SK-N-SH (cell line): ENCODE results near the gene PDE2A. TPM values are rescaled to one million over a fixed set of nuclear protein-coding genes. Genes with fewer than 3 reads are reported as not detected.

Source experiments
- CTCF ChIA-PET: fragments of 300-600, 350-600 bp; formaldehyde crosslinking; extraction: SDS; loops from one replicate; lab custom pipeline; 2021; lab: Yijun Ruan, JAX
- POLR2A ChIA-PET: fragments of 350-600 bp; sonication (Branson Sonifier 250); formaldehyde crosslinking; extraction: SDS; loops from one replicate; lab custom pipeline; 2020; ENCODE audit warnings: antibody characterized with exemption, inconsistent platforms; lab: Yijun Ruan, JAX
- DNase-seq: peaks from one replicate; pipeline ENCODE4 v3.0.0; 2012
- H2AFZ ChIP-seq: fragments of 200-600 bp; sonication (generic); 2 replicates; pipeline ENCODE4 v1.8.1; 2016; ENCODE audit warnings: antibody characterized with exemption, mild to moderate bottlenecking, low read depth
- H3F3A ChIP-seq: fragments of 200-600 bp; sonication (generic); replicated peaks from 2 replicates; pipeline ENCODE3; 2016; ENCODE audit warnings: antibody characterized with exemption, mild to moderate bottlenecking; ENCODE audit not compliant: insufficient read depth
- H3K27ac ChIP-seq, 2 experiments: fragments of 200-500 bp in 1 of 2; fragments of 200-600 bp in 1 of 2; sonication (Bioruptor generic) in 1 of 2; sonication (generic), shearing (Covaris generic) in 1 of 2; 2 replicates each; pipeline versions ENCODE4 v1.5.1 to v1.6.1; 2014 to 2016; ENCODE audit warnings: low read depth in 2 of 2, inconsistent platforms in 1 of 2, low read length in 1 of 2, mild to moderate bottlenecking in 1 of 2, mixed read lengths in 1 of 2
- H3K27me3 ChIP-seq: fragments of 200-600 bp; sonication (generic), shearing (Covaris generic); 2 replicates; pipeline ENCODE4 v1.6.1; 2016; ENCODE audit warnings: mixed run types; ENCODE audit not compliant: insufficient read depth
- H3K36me3 ChIP-seq, 2 experiments: fragments of 200-500 bp in 1 of 2; fragments of 200-600 bp in 1 of 2; sonication (Bioruptor generic) in 1 of 2; sonication (generic) in 1 of 2; replicated peaks in 1 of 2; 2 replicates each; pipeline versions ENCODE3 to v1.5.1; 2014 to 2016; ENCODE audit warnings: low read length in 1 of 2, mild to moderate bottlenecking in 1 of 2; ENCODE audit not compliant: insufficient read depth in 2 of 2, control insufficient read depth in 1 of 2
- H3K4me1 ChIP-seq, 2 experiments: fragments of 200-500 bp in 1 of 2; fragments of 200-600 bp in 1 of 2; sonication (Bioruptor generic) in 1 of 2; sonication (generic), shearing (Covaris generic) in 1 of 2; 2 replicates each; pipeline versions ENCODE4 v1.5.1 to v1.6.1; 2014 to 2016; ENCODE audit warnings: low read depth in 1 of 2, low read length in 1 of 2, mixed run types in 1 of 2; ENCODE audit not compliant: insufficient read depth in 2 of 2, control insufficient read depth in 1 of 2
- H3K4me2 ChIP-seq: fragments of 200-600 bp; sonication (generic), shearing (Covaris generic); 2 replicates; pipeline ENCODE4 v1.6.1; 2017; ENCODE audit warnings: mixed run types
- H3K4me3 ChIP-seq, 2 experiments: fragments of 200-500 bp in 1 of 2; fragments of 200-600 bp in 1 of 2; sonication (Bioruptor generic) in 1 of 2; sonication (generic), shearing (Covaris generic) in 1 of 2; 2 replicates each; pipeline versions ENCODE4 v1.5.1 to v1.8.1; 2014 to 2016; ENCODE audit warnings: low read depth in 2 of 2, inconsistent platforms in 1 of 2, low read length in 1 of 2, mild to moderate bottlenecking in 1 of 2, mixed read lengths in 1 of 2, moderate library complexity in 1 of 2
- H3K79me2 ChIP-seq: fragments of 200-600 bp; sonication (generic); 2 replicates; pipeline ENCODE4 v1.8.1; 2017; ENCODE audit warnings: mild to moderate bottlenecking; ENCODE audit not compliant: insufficient read depth
- H3K9ac ChIP-seq: fragments of 200-600 bp; sonication (generic); 2 replicates; pipeline ENCODE4 v1.6.1; 2017; ENCODE audit warnings: mixed run types
- H3K9me2 ChIP-seq: fragments of 200-600 bp; sonication (generic); 2 replicates; pipeline ENCODE4 v1.6.1; 2017; ENCODE audit warnings: mixed run types
- H3K9me3 ChIP-seq: fragments of 200-600 bp; sonication (generic); 2 replicates; pipeline ENCODE4 v1.6.1; 2017; ENCODE audit warnings: mixed run types, mild to moderate bottlenecking, moderate library complexity
- H4K20me1 ChIP-seq: fragments of 200-600 bp; sonication (generic); 2 replicates; pipeline ENCODE4 v1.6.1; 2017; ENCODE audit warnings: mild to moderate bottlenecking, mixed run types; ENCODE audit not compliant: insufficient read depth
- CTCF ChIP-seq: fragments of 200-600 bp; sonication (generic); IDR thresholded peaks from 2 replicates; pipeline ENCODE4 v1.6.1; 2017; ENCODE audit warnings: antibody characterized with exemption, mild to moderate bottlenecking, moderate library complexity
- EP300 ChIP-seq, 2 experiments: IDR thresholded peaks; 2 replicates each; pipeline versions ENCODE4 v1.4.0 to v1.6.1; 2012; ENCODE audit warnings: borderline replicate concordance in 1 of 2, low read depth in 1 of 2, low read length in 1 of 2
- EZH2phosphoT487 ChIP-seq: fragments of 200-600 bp; sonication (generic); IDR thresholded peaks from 2 replicates; pipeline ENCODE4 v1.6.1; 2017; ENCODE audit warnings: low read depth, mixed run types, mild to moderate bottlenecking, antibody characterized with exemption, moderate library complexity, borderline replicate concordance
- FOSL2 ChIP-seq: IDR thresholded peaks from 2 replicates; pipeline ENCODE4 v1.4.0; 2012; ENCODE audit warnings: low read depth, mild to moderate bottlenecking, moderate library complexity, borderline replicate concordance
- FOXJ3 ChIP-seq: sonication (generic); formaldehyde crosslinking; IDR thresholded peaks from 2 replicates; pipeline ENCODE4 v1.5.1; 2020; ENCODE audit warnings: mild to moderate bottlenecking, missing genetic modification reagents
- FOXM1 ChIP-seq: IDR thresholded peaks from 2 replicates; pipeline ENCODE4 v1.4.0; 2012; ENCODE audit warnings: low read depth, mild to moderate bottlenecking
- IRF3 ChIP-seq: fragments of 150-350 bp; IDR thresholded peaks from 2 replicates; pipeline ENCODE4 v1.6.1; 2016; ENCODE audit warnings: mild to moderate bottlenecking, low read depth, low read length
- JUND ChIP-seq: IDR thresholded peaks from 2 replicates; pipeline ENCODE4 v1.4.0; 2012
- MXI1 ChIP-seq: IDR thresholded peaks from 2 replicates; pipeline ENCODE4 v1.6.1; 2012; ENCODE audit warnings: mild to moderate bottlenecking, low read depth, low read length, improper control_type of control experiment
- NRF1 ChIP-seq: IDR thresholded peaks from 2 replicates; pipeline ENCODE4 v1.6.1; 2012; ENCODE audit warnings: low read depth, mild to moderate bottlenecking, low read length
- PBX3 ChIP-seq: IDR thresholded peaks from 2 replicates; pipeline ENCODE4; 2012
- RAD21 ChIP-seq: IDR thresholded peaks from 2 replicates; pipeline ENCODE4 v1.6.1; 2012; ENCODE audit warnings: mild to moderate bottlenecking, low read length
- RCOR1 ChIP-seq: fragments of 150-350 bp; IDR thresholded peaks from 2 replicates; pipeline ENCODE4 v1.6.1; 2017; ENCODE audit warnings: antibody characterized with exemption, low read length
- REST ChIP-seq: IDR thresholded peaks from 2 replicates; pipeline ENCODE4 v1.6.1; 2012; ENCODE audit warnings: mild to moderate bottlenecking, low read depth, low read length, moderate library complexity
- RFX5 ChIP-seq: IDR thresholded peaks from 2 replicates; pipeline ENCODE4 v1.6.1; 2012; ENCODE audit warnings: mild to moderate bottlenecking, improper control_type of control experiment, low read length
- SMC3 ChIP-seq: IDR thresholded peaks from 2 replicates; pipeline ENCODE4 v1.6.1; 2012; ENCODE audit warnings: low read depth, low read length, improper control_type of control experiment
- TEAD4 ChIP-seq: IDR thresholded peaks from 2 replicates; pipeline ENCODE4 v1.4.0; 2012; ENCODE audit warnings: mild to moderate bottlenecking, borderline replicate concordance; ENCODE audit not compliant: insufficient read depth
- USF1 ChIP-seq: IDR thresholded peaks from 2 replicates; pipeline ENCODE4 v1.4.0; 2012; ENCODE audit warnings: low read depth, borderline replicate concordance
- WGBS: methylation state at CpG from one replicate; pipeline ENCODE4 v1.1.6; 2017; ENCODE audit warnings: low lambda C conversion rate; 5-methylcytosine and 5-hydroxymethylcytosine counted together
- polyA plus RNA-seq, 3 experiments: library from polyadenylated mRNA; depleted of rRNA; stranded (reverse); fragments of >200 nt; gene quantifications; 2 replicates each; pipeline ENCODE4 v1.2.3, GENCODE V29; 2012

PDE2A gene
- polyA plus RNA-seq, 1 of the 3 experiments (the other 2 are of a cell fraction): 0.43 TPM

DNA sequence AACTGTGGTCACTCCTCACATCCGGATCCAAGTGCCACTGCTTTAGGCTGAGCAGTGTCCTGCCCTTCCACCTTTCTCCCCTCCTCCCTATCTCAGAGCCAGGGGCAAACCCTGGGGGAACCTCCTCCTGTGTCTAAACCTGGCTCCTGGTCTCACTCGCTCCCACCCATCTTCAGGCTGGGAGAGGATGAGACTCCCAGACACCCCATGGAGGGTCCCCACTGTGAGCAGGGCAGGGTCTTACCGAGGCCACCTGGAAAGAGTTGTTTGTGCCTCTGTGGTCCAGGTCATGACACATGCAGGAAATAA, 93.6 kb downstream of the PDE2A start:
- H2AFZ ChIP-seq: no peak overlapping the region
- TF ChIP-seq PBX3 (no peak), FOXJ3 (CRISPR knock-in tag) (no peak), TEAD4 (no peak), REST (no peak), RFX5 (no peak), FOXM1 (no peak), RCOR1 (no peak), USF1 (no peak), RAD21 (no peak), FOSL2 (no peak), NRF1 (no peak), JUND (no peak), MXI1 (no peak), EP300 (IDR thresholded peaks at IDR 0.05; ENCODE audit: borderline replicate concordance in 1 of 2, low read depth in 1 of 2, low read length in 1 of 2) (no peak), SMC3 (no peak), EZH2phosphoT487 (no peak), CTCF (no peak), IRF3 (no peak)
- H3K27ac ChIP-seq: no peak overlapping the region
- no peaks in the 10 kb centered on the region for H4K20me1 ChIP-seq
- no peak overlapping the region for H3K4me3 ChIP-seq
- CTCF ChIA-PET: interaction anchor here (1.3 to 3.6 kb wide), 3 partner anchors 63 to 104 kb away, joined by 4 to 16 read pairs (median 9); no protein-coding TSS in a partner anchor
- H3K9ac ChIP-seq: no peak overlapping the region
- H3K27me3 ChIP-seq: no peaks in the 10 kb centered on the region; the same call in 1 of the 2 replicates
- 41% methylated on average over 3 of the region's 3 CpGs for WGBS
- no peaks in the 10 kb centered on the region for H3F3A ChIP-seq
- H3K36me3 ChIP-seq: no peaks in the 10 kb centered on the region
- H3K4me2 ChIP-seq: no peak overlapping the region
- H3K4me1 ChIP-seq: no peaks in the 10 kb centered on the region
- no peak for DNase-seq
- H3K9me2 ChIP-seq: no peaks in the 10 kb centered on the region
- no peaks in the 10 kb centered on the region for H3K9me3 ChIP-seq
- POLR2A ChIA-PET: no interaction called here
- H3K79me2 ChIP-seq: no peaks in the 10 kb centered on the region
